Occipital lobe (tissue), 2 donors: ENCODE measurements around the gene ITGAE. TPM values are rescaled to one million over a fixed set of nuclear protein-coding genes. Genes with fewer than 3 reads are reported as not detected.
"Not testable (repeated sequence)": the region's sequence is repeated elsewhere in the genome, so short reads cannot be mapped to it uniquely, and the experiment has no call there.

ENCODE experiments used
- DNase-seq: peaks from one replicate; lab custom pipeline; 2025; lab: John Stamatoyannopoulos, UW
- total RNA-seq: library from RNA; depleted of rRNA; stranded (reverse); fragments of >200 nt; gene quantifications from one replicate; pipeline ENCODE4 v1.2.3, GENCODE V29; 2014

ITGAE gene
- total RNA-seq, 1 donor from 2014 or later: 6.2 TPM

DNA sequence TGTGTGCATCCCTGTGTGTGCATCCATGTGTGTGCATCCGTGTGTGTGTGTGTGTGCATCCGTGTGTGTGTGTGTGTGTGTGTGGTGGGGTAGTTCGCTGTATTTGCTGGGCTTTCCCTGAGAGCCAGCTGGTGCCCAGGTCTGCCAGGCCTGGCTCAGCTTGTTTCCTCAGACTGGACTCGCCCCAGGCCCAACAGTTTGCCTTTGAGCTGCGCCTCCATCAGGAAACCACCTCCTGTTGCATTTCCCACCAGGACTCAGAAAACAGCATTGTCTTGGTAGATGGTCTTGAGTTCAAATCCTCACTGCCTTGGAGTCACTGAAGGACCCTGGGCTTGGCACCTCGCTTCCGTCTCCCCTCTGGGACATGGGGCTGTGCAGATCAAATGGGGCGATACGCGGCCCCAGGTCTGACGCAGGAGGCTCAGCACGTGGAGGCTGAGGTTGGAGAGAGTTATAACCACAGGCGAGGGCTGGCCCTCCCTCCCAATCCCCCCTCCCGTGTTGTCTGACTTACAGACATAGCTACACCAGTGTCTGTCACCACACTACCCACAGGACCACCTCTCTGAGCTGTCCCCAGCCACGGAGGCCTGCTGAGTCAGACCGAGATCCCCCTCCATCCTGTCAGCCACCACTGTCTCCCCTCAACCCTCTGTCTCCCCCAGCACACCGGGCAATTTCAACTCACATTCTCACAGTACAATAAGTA, 4.7 kb downstream of the ITGAE start:
- DNase-seq: no peak

GRCh38 chr17:3795390-3796102, 5.4 kb downstream of the ITGAE start:
- no peak for DNase-seq

DNA sequence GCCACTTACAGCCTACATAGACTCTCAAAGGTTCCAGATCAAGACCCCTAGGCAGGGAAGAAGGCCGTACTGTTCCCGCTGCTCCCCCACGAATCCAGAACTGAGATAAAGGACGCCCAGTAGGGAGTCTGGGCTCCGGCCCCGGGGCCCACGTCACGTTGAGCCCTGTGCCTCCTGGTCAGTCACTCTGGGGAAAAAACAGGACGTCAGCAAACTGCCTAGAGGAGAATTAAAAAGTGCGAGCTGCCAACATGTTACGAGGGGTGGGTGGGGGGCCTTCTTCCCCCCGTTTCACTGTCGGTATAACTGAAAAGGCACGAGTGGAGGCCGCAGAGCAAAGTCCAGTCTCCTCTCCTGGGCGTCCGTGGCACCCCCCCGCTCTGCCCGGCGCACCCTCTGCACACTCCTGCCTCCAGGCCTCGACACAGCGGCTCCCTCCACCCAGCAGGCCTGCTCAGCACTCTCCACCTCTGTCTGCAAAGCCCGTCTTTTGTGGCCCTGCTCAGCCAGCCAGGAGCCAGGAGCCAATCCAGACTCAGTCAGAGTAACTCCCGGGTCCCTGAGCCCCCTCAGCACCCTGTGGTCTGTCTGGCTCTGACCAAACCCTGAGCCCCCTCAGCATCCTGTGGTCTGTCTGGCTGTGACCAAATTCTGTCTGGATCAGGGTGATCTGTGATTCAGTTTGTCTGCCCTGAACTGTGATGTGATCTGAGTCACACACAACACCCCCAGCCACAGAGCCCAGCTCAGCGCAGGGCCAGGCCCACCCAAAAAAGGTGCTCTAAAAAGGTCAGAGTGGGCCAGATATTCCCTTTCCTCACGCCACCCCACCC, 6.2 kb downstream of the ITGAE start:
- DNase-seq: no peak

DNA sequence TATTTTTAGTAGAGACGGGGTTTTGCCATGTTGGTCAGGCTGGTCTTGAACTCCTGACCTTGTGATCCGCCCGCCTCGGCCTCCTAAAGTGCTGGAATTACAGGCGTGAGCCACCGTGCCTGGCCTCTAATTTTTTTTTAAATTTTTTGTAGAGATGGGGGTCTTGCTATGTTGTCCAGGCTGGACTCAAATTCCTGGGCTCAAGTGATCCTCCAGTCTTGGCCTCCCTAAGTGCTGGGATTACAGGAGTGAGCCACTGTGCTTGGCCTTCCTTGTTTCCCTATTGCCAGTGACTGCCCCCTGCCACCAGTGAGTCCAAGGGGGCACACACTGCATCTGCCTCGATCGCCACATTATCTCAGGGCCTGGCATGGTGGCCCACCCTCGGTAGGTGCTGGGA, 6.8 kb downstream of the ITGAE start:
- DNase-seq: not testable (repeated sequence)

GRCh38 chr17:3793258-3793657, 7.7 kb downstream of the ITGAE start:
- DNase-seq: not testable (repeated sequence)

DNA sequence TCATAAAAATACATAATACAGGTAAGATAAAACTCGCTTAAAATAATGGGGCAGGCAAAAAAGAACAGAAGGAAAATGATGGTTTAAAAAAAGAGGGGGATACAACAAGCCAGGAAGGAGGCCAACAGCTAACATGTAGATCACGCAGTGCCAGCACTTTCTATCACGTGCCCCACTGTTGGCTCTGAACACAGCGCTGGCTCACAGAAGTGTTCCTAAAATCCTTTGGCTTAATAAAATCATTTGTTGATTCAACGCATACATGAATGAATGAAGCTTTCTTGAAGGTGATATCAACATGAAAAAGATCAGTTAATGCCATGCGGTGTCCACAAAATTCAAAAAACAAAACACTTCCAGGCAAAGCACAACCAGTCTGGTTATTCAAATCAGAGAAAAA, 8.5 kb downstream of the ITGAE start:
- peak; percentile 30 for DNase-seq

- DNase-seq: no peak
These were observed 12.8 kb downstream of the ITGAE start for GRCh38 chr17:3788200-3788599.

- not testable (repeated sequence) for DNase-seq
These were observed 15.7 kb downstream of the ITGAE start for GRCh38 chr17:3785323-3785722.

DNA sequence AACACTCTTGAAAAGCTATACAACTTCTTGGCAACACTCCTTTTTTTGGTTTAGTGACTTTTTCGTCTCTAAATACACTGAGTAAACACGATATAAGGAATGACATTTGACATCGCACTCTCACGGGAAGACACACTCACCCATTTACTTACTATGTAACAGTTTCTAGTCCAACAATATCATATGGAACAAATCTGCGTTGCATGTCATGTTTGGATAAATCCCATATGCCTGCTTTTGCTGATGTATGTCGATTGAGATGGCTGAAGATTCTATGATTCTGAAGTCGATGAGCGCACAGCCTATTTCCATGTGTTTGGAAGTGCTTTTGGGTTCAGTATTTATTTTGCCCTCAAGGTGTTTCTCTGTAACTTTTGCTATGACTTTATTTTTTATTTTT, 18.2 kb downstream of the ITGAE start:
- DNase-seq: no peak

DNA sequence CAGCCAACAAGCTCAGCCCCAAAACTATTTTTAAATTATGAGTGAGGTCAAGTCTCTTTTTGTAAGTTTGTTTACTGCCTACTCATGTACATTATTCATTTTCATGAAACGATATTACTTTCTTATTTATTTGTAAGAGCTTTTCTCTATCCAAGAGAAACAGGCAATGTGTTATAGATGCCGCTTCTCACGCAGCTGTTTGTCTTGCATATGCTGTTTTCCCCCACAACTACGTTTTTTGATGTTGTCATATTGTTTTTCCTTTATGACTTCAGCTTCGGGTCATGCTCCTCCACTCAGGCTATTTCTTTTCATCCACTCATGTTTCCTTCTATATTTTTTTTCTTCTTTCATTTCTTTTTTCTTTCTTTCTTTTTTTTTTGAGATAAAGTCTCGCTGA, 20.0 kb downstream of the ITGAE start:
- no peak for DNase-seq

- DNase-seq: no peak
These were observed 23.4 kb downstream of the ITGAE start for GRCh38 chr17:3777366-3778120.

GRCh38 chr17:3773966-3774365, 27.0 kb downstream of the ITGAE start:
- no peak for DNase-seq

- no peak for DNase-seq
These were observed 27.5 kb downstream of the ITGAE start for GRCh38 chr17:3773511-3773910.

- no peak for DNase-seq
These were observed 28.2 kb downstream of the ITGAE start for GRCh38 chr17:3772764-3773163.

GRCh38 chr17:3771140-3771539, 29.8 kb downstream of the ITGAE start:
- no peak for DNase-seq

DNA sequence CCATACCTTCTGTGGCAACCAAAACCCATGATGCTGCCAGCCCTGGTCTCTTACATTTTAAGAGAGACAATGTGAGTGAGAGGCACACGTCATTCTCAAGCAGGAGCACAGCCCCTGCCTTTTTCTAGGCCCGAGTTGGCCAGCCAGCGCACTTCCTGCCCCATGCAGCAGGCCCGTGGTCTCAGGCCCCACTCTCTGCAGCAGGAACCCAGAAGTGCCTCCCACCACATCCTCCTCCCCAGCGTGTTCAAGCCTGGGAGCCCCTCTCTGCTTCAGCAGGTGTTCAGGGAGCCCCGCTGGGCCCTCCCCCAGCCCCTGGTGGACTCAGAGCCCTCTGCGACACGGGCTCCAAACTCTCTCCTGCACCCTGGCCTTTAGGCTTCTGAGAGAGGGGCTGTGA, 30.5 kb downstream of the ITGAE start:
- no peak for DNase-seq

- no peak for DNase-seq
These were observed 32.2 kb downstream of the ITGAE start for GRCh38 chr17:3768769-3769168.

DNA sequence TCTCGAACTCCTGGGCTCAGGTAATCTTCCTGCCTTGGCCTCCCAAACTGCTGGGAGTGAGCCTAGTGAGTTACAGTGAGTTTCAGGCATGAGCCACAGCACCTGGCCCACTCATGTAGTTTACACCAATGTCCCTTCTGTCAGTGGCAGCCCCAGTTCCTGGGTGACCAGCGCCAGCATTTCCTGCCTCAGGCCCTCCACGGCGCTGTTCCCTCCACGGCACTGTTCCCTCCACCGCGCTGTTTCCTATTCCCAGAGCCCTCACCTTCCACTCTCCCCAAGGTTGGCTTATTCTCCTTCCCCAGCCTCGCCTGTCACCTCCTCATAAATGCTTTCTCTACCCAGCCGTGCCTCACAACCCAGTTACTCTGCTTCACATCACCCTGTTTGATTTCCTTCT, 32.6 kb downstream of the ITGAE start:
- no peak for DNase-seq

DNA sequence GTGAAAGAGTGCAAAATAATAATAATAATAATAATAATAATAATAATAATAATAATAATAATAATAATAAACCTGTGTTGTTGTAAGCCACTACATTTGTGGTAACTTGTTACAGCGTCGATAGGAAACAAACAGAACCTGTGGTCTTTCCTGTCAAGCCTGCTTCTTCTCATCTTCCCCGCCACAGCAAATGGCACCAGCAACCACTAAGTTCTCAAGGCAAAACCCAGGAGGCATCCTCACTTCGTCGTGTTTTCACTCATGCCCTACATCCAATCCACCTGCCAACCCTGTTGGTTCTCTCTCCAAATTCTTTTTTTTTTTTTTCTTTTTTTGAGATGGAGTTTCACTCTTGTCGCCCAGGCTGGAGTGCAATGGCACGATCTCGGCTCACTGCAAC, 34.2 kb downstream of the ITGAE start:
- DNase-seq: no peak

DNA sequence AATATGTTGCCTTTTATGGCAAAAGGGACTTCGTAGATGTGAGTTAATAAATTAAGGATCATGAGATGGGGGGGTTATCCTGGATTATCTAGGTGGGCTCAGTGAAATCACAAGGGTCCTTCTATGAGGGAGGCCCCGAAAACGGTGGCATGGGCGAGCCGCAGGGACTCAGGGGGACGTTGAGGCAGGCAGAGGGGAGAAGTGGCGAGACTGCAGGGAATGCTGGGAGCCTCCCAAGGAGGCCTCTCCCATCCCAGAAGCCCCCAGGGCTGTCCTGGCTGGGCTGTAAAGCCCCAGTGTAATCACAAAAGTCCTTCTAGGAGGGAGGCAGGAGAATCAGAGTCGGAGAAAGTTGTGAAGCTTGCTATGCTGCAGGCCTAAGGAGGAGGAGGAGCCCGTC, 35.0 kb downstream of the ITGAE start:
- no peak for DNase-seq

- no peak for DNase-seq
These were observed 37.2 kb downstream of the ITGAE start for GRCh38 chr17:3763777-3764170.
